Epidermal melanocyte (primary cell): ENCODE data around the gene MOGAT2.
"Not testable (repeated sequence)": the region's sequence is repeated elsewhere in the genome, so short reads cannot be mapped to it uniquely, and the experiment has no call there.

ENCODE experiments used
- DNase-seq: peaks from one replicate; pipeline ENCODE4 v3.0.0; 2011; ENCODE audit warnings: low spot score; ENCODE audit not compliant: insufficient read length

MOGAT2 gene

DNA sequence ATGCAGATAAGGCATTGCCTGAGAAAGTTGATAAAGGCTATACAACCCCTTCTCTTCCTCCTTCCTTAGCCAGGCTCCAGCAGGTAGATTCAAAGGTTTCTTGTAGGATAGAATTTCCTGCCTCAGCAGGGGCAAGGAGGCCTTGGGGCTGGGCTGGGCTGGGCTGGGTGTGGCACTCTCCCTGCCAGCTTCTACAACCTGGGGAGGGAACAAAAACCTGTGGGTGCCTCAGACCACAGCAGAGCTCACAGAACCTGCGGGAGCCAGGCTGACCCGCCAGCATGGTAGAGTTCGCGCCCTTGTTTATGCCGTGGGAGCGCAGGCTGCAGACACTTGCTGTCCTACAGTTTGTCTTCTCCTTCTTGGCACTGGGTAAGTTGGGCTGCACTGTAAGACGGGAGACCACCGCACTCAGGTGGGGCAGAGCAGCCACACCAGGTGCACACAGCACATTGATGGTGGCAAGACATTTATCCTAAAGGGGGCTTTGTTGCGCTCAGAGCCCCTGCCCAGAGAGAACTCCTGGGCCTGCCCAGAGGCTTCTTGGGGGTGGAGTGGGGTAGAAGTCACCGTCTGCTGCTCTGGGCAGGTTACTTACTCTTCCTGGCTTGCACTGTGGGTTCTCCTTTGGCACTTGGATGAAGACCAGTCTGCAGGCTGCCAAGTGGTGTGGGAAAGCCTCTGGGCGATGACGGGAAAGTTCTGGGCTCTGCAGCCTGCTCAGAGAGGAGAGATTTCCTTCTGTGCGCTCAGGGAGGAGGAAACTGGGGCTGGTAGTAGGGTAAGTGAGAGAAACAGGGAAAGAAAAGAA is at the start of gene MOGAT2:
Gene MOGAT2 (plus strand): TSS at position 231 of the 811 bp plus-strand sequence. CDS start 51 bp downstream, at position 282.
- no peak for DNase-seq

DNA sequence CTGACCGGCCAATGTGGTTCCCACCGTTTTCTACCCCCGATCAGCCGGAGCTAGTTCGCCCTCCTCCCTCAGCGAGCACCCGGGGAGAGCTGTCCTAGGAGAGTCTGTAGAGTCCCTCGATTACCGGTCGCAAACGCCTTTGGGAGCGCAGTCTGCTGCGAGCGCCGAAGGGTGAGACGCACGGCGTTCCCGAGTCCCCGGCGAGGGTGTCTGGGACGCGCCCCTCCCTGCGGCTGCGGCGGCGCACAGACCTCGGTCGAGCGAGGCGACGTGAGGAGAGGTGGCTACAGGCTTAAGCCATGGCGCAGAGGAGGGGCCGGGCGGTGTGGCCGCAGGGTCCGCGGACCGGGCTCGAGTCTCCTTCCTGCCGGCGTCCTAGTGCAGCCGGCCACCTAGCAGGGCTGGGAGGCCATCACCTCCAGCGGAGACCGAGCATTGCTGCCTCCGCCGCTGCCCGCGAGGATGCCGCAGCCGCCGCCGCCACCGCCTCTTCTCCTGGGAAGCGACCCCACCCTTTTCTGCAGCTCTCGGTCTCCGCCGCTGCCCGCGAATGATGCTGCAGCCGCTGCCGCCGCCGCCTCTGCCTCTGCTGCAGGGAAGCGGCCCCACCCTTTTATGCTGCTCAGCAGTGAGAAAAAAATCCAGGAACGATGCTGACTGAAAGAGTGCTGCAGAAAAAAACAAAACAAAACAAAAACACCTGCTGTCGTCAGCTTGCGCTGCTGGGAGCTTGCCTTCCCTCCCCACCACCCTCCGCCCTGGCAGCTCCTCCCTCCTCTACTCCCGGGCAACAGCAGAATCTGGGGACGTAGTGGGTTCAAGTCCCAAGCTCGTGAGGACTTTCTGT is 49.0 kb upstream of the MOGAT2 start, which contains the start of gene MAP6:
Gene MAP6 (minus strand): TSS at position 588 of the 847 bp plus-strand sequence. CDS start 669 bp downstream, outside the sequence.
- DNase-seq = no peak

DNA sequence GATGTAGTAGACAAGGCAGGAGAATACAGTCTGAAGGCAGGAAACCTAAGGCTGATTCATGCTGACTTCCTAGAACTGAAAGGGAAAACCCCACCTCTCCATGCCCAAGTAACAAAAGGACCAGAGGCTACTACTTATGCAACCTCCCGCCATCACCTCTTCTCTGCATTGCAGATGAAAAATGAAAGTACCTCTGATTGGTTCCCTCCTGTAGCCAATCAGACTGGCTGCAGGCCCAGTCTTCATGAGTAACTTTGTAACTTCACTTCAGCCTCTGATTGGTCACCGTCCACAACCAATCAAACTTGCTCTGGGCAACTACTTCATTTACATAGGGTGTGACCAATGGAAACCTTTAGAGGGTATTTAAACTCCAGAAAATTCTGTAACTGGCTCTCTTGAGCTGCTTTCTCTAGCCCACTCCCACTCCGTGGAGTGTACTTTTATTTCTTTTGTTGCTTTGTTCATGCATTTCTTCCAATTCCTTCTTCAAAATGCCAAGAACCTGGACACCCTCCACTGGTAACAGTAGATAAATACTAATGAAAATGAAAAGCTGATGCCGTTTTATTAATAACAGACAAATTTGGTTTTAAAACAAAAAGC is 43.6 kb upstream of the MOGAT2 start:
- no peak for DNase-seq

DNA sequence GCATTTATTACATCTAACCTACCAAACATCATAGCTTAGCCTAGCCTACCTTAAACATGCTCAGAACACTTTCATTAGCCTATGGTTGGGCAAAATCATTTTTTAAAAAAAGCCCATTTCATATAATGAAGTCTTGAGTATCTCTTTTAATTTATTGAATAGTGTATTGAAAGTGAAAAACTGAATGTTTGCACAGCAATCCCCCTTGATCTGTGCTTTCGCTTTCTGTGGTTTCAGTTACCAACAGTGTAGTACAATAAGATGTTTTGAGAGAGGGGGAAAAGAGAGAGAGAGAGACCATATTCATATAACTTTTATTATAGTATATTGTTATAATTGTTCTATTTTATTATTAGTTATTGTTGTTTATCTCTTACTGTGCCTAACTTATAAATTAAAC is 40.4 kb upstream of the MOGAT2 start:
- DNase-seq = no peak

DNA sequence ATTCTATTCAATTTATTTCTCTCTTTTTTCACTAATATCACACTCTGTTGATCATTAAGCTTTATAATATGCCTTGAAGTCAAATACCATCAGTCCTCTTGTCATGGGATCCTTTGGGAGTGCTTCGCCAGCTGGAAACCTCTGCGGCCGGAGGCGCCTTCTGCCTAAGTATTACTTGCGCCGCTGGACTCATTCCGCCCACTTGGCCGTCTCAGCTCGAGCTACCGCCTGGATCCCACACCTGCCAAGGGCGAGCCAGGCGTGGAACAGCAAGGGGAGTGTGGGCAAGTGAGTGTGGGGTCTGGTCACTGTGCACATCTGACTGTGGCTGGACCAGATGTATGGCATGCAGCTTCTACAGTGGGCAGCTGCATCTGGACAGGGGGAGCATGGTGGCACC is 39.7 kb upstream of the MOGAT2 start:
- no peak for DNase-seq

DNA sequence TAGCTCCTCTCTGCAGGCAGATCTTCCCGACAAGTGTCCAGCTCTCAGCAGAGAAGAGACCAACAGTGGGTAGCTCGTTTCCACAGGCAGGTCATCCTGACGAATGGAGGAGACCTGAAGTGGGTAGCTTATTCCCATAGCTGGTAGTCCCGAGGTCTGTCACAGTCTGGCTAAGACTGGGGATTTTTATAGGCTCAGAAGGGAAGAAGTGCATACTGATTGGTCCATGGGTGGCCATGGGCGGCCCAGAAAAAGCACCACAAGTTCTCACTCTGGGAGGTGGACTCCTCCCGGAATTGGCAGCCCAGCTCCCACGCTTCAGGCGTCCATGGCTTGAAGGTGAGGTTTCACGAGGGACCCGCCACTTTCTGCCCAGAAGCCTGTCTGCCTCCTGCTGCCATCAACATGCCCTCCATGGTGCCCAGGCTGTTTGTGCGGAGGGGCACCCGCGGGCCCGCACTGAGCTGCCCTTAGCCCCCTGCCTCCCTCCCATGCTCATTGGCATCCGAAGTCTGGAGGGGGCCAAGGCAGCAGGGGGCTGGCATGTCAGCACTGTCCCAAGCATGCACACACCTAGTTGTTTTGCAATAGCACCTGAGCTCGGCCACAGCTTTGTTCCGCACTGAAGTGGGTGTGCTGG is 38.9 kb upstream of the MOGAT2 start:
- no peak for DNase-seq

DNA sequence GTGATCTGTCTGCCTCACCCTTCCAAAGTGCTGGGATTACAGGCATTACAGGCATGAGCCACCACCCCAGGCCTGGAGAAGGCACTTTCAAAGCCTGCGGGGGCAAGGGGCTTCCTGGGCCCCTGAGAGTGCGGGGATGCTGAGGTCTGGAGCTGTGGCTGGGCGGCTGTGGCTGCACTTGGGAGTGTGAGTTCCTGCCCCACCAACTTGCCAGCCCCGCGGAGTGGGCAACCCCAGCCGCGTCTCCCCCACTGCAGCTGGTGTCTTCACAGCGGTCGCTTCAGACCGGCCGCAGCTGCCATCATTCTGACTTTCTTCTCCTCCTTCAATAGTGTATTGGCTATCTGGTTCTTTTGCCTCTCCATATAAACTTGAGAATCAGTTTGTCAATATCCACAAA is 38.1 kb upstream of the MOGAT2 start:
- DNase-seq = no peak

DNA sequence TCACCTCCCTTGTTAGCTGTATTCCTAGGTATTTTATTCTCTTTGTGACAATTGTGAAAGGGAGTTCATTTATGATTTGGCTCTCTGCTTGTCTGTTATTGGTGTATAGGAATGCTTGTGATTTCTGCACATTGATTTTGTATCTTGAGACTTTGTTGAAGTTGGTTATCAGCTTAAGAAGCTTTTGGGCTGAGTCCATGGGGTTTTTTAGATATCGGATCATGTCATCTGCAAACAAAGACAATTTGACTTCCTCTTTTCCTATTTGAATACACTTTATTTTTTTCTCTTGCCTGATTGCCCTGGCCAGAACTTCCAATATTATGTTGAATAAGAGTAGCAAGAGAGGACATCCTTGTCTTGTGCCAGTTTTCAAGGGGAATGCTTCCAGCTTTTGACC is 33.8 kb upstream of the MOGAT2 start:
- DNase-seq = not testable (repeated sequence)

DNA sequence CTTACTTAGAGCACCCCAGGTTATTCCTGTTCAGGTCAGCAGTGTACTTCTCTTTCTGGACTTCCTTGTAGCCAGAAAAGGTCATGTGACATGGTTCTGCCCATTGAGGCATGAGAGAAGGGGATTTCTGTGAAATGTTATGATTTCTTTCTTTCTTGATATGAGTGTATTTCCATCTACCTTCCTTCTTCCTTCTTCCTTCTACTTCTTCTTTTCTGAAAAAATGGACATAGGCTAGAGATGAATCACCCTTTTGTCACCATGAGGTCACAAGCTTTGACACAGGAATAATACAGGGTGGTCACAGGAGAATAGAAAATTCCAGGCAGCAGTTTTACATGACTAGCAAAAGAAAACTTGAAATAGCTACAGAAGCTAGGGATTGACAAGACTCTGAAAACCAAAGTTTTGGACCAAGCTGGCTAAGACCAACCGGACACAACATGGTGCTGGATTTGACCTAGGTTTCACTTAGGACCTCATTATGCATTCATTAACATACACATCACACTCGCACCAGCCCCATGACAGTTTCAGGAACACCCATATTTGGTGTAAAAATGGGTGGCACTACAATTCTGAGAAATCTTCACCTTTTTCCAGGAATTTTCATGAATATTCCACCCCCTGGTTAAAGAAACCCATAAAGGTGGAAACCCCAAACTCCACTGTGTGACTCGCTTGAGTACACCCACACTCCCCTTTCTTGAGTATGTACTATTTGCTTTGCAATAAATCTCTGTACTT is 27.6 kb upstream of the MOGAT2 start:
- no peak for DNase-seq

DNA sequence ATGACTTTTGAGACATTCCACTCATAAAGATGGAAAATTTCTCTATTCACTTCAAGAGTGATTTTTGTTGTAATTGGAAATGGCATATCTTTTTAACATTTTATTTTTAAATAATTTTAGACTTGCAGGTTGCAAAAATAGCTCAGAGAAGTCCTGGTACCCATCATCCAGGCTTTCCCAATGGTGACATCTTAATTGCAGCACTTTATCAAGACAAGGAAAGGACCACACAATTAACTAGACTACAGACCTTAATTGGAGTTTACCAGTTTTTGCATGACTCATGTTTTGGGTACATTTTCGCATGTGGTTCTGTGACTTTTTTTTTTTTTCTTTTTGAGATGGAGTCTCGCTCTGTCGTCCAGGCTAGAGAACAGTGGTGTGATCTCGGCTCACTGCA is 25.8 kb upstream of the MOGAT2 start:
- no peak for DNase-seq

DNA sequence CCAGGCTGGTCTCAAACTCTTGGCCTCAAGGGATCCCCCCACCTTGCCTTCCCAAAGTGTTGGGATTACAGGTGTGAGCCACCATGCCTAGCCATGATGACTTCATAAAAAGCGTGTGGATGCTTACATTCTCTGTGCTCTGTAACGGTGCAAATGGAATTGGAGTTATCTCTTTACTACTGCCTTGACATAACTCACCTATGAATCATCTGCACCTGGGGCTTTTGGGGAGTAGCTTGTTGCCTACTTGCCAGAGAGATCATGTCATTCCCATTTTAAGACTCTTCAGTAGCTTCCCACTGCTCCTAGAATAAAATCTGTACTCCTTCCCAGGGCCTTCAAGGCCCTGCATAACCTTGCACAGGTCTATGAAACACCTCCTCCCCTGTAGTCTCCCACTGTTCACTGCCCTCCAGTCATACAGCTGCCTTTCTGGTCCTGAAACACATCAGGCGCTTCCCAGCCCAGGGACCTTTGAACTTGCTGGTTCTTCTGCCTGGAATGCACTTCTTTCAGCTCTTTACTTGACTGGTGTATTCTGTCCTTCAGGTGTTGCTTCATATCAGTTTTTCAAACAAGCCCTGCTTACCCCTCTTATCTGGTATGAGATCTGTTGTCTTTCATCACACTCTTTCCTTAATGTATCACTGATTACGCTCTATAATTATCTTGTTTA is 19.6 kb upstream of the MOGAT2 start:
- DNase-seq = no peak

DNA sequence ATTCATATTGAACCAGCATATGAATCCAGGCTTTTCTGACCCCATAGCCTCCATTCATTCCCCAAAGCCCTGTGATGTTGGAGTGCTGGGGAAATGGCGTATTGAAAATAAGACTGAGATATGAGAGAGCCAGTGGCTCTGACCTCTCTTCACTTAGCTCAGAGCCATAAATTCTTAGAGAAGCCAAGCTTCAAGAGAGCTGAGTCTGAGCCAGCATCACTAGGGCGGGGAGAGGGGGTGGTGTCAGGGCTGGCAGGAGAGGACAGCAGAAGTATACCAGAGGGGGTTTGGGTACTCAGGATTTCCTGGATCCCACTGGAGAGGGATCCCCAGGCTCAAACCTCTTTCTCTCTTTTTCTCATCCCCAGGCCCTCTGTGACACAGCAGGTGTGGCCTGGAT is 16.7 kb upstream of the MOGAT2 start:
- DNase-seq = no peak

DNA sequence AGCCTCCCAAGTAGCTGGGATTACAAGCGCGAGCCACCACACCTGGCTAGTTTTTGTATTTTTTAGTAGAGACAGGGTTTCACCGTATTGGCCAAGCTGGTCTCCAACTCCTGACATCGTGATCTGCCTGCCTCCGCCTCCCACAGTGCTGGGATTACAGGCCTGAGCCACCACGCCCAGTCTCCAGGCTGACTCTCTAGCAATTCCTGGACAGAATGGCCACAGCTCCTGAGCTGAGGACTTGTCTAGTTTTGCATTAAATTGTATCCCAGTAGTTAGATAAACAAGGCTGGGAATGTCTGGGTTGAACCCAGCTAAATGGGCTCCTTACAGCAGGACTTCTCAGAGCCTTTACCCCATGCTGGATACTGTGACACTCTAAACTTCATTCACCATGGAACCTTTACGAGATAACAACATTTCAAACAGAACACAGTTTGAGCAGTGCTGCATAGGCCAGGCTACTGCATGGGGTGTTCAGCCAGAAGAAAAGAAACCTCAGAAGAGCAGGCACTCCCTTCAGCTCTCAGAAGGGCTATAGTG is 13.9 kb upstream of the MOGAT2 start:
- no peak for DNase-seq

DNA sequence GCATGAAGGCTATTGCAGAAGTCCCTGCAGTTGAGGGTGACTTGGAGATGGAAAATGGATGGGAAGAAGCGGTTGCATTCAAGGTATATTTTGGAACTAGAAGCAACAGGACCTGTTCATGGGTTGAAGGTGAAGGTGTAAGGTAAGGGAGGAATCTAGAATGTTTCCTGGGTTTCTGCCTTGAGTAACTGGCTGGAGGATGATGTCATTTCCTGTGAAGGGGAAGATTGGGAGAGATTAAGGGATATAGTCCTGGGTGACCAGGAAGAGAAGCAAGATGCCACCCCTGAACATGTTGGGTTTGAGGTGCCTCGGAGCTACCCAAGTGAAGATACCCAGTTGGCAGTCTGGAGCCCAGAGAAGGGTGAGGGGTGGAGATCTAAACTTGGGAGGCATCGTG is 12.1 kb upstream of the MOGAT2 start:
- DNase-seq = no peak

DNA sequence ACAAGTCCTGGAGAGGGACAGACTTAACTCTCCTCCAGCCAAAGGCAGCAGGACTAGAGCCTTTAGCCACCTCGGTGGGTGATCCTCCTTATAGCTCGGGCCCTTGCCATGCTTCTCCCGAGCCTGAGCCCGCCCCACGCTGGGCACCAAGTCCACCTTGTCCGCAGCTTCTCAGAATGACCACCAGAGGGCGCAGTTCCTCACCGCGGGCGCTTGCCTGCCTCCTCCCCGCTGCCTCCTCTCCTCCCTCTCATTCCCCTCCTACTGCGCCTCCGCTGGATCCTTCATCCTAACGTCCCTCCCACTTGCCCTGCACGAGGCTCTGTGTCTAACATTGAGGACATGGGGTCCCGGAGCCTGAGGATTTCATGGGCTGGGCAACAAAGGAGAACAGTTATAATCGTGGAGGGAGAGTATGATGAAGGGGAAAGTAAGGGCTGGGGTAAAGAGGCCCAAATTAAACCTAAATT is 11.3 kb upstream of the MOGAT2 start:
- peak; percentile 52 for DNase-seq

DNA sequence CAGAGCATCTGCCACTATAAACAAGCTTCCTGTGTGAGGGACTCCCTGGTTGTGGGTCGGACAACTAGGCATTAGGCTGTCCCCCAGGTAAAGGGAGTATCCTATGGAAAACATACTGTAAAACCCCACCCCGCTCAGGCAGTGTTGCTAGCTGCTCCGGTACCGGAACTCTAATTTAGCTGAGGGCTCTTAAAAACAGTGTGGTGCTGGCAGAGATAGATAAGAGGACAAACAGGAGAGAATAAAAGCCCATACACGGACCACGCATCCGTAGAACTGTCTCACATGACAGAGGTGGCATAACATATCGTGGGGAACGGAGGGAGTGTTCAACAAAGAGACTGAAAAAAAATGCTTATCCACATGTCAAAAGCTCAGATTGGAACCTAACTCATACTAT is 3.4 kb upstream of the MOGAT2 start:
- DNase-seq = no peak

DNA sequence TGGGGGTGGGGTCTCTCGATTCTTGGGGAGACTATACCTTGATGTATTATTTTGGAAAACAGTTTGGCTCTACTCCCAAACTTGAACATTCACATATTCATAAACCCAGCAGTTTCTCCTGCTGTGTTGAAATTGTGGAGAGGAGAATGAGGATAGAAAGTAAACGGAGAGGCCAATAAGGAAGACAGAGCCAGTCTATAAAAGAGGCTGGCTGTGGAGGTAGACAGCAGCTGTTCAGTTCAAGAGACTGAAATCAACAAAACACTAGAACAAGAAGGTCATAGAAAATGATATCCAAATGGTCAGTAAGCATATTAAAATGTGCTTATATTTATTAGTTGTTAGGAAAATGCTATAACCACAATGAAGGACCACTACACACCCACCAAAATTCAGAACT is 1.9 kb upstream of the MOGAT2 start:
- no peak for DNase-seq

DNA sequence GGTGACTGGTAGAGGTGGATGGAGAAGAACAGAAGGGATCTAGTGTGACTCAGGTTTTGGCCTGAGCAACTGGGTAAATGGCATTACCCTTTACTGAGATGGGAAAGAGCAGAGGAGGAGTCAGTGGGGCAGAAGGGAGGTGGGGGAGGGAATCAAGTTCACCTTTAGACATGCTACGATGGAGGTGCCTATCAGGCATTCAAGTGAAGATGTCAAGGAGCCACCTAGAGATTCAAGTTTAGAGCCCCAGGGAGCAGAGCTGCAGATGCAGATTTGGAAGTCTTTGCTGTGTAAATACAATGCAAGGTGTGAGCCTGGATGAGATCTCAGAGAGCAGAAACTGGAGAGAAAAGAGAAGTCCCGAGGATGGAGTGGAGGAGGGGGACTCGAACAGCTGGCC is 979 bp upstream of the MOGAT2 start:
- no peak for DNase-seq

DNA sequence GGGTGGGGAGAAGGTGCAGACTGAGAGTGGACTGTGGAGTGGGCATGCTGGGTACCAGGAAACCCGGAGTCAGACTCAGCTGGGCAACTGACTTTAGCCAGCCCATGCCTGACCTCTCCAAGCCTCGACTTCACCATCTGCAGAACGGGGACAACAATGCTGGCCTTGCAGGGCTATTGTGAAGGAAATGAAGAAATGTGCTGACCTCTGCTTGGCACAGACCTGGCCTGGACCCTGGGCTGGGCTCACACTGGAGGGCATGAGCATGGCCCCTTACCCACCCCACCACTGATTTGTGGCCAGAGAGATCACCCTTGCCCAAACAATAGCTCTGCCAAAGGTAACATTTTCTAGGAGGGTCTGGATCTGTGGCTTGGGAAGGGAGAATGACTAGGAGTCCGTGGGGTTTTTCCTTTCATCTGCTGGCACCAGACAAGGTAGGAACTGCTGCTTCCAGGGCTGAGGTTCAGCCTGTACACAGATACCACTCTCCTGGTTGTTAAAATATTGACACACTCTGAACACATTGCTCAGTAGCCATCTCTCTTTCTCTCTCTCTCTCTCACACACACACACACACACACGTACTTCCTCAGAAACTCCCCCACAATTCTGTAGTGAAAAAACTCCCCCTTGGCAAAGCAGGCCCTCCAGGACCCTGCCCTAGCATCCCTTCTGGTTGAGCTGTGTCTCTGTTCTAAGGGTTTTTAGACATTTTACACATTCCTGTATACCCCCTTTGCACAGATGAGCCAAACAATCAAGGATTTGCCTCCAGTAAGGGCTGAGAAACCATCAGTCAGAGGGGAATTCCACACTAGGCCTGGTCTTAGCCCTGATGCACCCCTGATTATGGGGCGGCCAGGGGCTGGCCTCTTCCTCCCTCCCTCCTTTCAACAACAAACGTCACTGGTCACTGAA is 1.0 kb downstream of the MOGAT2 start:
- DNase-seq = no peak
